DMS 273 (cell line): Measurements from ENCODE around the gene SLFN12L.

Experiments used
- DNase-seq: peaks from one replicate; lab custom pipeline; 2025; ENCODE audit not compliant: unreplicated experiment; lab: John Stamatoyannopoulos, UW

The SLFN12L gene

DNA sequence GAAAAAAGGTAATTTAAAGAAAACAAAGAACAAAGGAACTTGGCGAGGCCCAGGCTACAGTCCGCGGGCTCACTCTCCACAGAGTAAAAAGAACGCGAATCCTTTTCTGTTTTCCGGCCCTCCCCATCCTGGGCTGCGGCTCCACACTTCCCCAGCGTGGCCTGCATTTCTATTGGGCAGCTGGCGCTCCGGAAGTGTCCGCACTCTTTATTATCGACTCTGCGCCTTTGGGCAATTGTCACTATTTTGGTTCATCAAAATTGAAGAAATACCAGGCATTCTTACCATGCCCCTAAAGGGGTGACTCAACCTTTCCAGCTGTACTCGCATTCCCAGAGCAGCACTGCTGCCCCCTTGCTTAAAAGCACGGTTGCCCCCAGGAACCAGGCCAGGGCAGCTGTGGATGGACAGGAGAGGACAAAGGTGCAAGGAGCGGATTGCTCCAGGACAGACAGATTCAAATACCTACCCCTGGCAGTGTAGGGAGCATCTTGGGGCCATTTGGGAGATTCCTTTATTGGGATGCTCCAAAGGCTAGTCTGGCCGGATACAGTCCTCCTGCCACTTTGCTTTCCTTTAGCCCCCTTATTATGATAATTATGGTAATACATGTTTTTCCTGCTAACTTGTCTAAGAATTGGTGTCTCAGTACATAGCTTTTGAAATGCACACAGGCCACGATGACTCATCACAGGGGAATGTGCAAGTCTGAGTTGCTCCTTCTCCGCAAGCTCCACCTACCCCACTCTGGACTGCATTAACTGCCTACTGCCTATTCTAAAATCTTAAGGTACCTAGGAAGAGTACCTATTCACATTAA, 104.2 kb downstream of the SLFN12L start:
- peak; percentile 5 for DNase-seq

DNA sequence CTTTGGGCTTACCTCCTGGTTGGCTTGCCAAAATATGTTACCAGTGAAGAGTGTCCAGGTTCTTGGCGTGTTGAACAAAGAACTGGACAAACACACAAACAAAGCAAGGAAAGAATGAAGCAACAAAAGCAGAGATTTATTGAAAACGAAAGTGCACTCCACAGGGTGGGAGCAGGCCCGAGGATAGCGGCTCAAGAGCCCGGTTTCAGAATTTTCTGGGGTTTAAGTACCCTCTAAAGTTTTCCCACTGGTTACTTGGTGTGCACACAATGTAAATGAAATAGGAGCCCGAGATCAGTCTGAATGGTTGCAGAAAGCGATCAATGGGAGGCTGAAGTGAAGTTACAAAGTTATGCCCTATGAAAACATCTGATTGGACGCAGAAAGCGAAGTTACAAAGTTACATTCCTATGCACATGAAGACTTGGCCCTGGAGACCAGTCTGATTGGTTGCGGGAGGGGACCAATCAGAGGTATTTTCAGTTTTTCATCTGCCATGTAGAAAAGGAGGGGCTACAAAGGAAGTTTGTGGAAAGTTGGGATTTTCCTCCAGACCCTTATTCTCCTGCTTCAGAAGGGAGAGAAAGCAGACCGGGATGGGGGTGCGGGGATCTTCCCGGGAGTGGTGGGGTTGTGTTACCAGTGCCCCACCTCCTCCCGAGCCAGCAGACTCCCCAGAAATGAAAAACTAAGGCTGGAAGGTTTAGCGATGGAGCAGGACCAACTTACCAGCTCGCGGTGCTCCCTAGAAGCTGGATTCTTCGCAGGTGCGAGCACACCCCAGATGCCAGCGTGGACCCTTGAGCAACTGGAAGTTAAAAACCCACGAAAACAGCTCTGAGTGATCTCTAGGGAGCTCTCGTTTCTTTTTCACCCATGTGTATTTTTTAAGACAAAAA, 105.1 kb downstream of the SLFN12L start, which contains the start of gene SLFN12:
Gene SLFN12, minus strand, starts transcription at position 325 of the 899 bp plus-strand sequence. CDS start 9,472 bp downstream, outside the sequence.
- DNase-seq = no peak

DNA sequence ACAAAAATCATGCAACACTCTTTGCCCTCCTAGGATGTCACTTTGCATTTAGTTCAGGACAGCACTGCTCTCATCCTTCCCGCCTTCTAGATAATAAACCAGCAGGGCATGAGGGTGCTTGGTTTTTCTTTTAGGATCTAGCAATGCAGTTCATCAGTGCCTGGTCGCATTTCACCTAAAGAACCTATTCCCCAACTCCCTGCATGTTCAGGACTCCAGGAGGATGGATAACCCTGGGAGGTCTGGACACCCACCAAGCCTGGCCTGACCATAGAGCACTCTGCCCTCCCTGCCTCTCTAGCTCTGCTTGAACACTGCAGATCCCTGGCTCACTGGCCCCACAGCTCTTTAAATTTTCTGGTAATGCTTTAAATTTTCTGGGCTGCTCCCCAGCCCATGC, 107.8 kb downstream of the SLFN12L start:
- DNase-seq = no peak

DNA sequence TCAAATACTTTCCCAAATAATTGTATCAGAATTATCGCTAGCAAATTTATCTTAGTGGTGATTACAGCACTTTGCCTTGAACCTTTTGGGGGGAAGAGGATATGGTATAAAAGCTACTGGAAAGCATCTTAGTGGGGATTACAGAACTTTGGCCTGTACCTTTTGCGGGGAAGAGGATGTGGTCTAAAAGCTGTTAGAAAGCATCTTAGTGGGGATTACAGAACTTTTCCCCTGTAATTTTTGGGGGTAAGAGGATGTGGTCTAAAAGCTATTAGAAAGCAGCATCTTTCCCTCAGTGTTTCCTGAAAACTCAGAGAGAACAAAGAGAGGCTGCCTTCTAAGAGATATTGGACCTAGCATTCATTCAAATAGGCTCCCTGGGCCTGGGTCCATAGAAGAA, 109.2 kb downstream of the SLFN12L start:
- no peak for DNase-seq

DNA sequence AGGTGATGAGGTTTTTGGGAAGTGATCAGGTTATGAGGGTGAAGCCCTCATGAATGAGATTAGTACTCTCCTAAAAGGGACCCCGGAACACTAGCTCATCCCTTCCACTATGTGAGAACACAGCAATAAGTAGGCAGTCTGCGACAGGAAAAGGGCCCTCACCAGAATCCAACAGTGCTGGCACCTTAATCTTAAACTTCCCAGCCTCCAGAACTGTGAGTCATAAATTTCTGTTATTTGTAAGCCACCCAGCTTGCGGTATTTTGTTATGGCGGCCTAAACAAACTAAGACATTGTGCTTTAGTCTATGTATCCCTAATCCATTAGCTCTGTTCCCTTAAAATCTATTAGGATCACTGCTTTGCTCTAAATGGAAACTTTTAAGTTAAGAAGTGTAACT, 113.7 kb downstream of the SLFN12L start:
- DNase-seq = no peak
